Thyroid gland (tissue), 4 donors: Measurements from ENCODE around the gene GNLY. TPM values are rescaled to one million over a fixed set of nuclear protein-coding genes. Genes with fewer than 3 reads are reported as not detected.

ENCODE experiments used
- DNase-seq, 2 donors: peaks; one replicate each; pipeline ENCODE4 v3.0.0-alpha.2; 2019
- H3K27ac ChIP-seq, 3 donors: fragments of 200-600 bp; sonication (generic); 1 replicate in 2 of 3; 2 replicates in 1 of 3; pipeline ENCODE4 v1.5.1; 2016 to 2019; ENCODE audit warnings: mild to moderate bottlenecking in 1 of 3, moderate library complexity in 1 of 3
- H3K27me3 ChIP-seq: fragments of 200-600 bp; sonication (generic); one replicate; pipeline ENCODE4 v1.5.1; 2019
- H3K36me3 ChIP-seq, 2 donors: fragments of 200-600 bp; sonication (generic); one replicate each; pipeline ENCODE4 v1.5.1; 2016 to 2019
- H3K4me1 ChIP-seq, 2 donors: fragments of 200-600 bp; sonication (generic); one replicate each; pipeline ENCODE4 v1.5.1; 2017 to 2019
- H3K4me3 ChIP-seq, 3 donors: fragments of 200-600 bp; sonication (generic); replicated peaks in 1 of 3; 1 replicate in 2 of 3; 2 replicates in 1 of 3; pipeline ENCODE4 v1.5.1; 2016; ENCODE audit warnings: mild to moderate bottlenecking in 1 of 3
- H3K9me3 ChIP-seq: fragments of 200-600 bp; sonication (generic); one replicate; pipeline ENCODE4 v1.5.1; 2017
- CTCF ChIP-seq, 6 experiments: fragments of 200-600 bp in 3 of 6; fragments of 450-650 bp in 3 of 6; sonication (generic) in 3 of 6; IDR thresholded peaks; one replicate each; pipeline ENCODE4 v1.5.1; 2016 to 2019; ENCODE audit warnings: antibody characterized with exemption in 6 of 6, mild to moderate bottlenecking in 2 of 6, inconsistent platforms in 1 of 6, moderate library complexity in 1 of 6
- POLR2A ChIP-seq, 2 donors: fragments of 450-650 bp; IDR thresholded peaks; one replicate each; pipeline ENCODE4 v1.6.1; 2017; ENCODE audit warnings: antibody characterized with exemption in 2 of 2, mild to moderate bottlenecking in 2 of 2, moderate library complexity in 1 of 2
- WGBS, 2 donors: methylation state at CpG; one replicate each; pipeline ENCODE4 v1.1.5; 2017; 5-methylcytosine and 5-hydroxymethylcytosine counted together
- intact Hi-C: fragments of 100-400 bp; cut with DNase I; formaldehyde crosslinking; loops from one replicate; pipeline ENCODE4 v1.15.1; 2023
- total RNA-seq, 4 donors: library from RNA; depleted of rRNA; stranded (reverse); fragments of >200 nt; gene quantifications; one replicate each; pipeline ENCODE4 v1.2.3, GENCODE V29; 2016

GNLY gene
- total RNA-seq, 4 donors from 2014 or later, result 0.22 to 3.6 (median 0.63) TPM; not detected in 1

- peak overlapping the region; percentile 54 to 100 (median 99) for H3K27ac ChIP-seq
- H3K4me1 ChIP-seq, result peaks cover 26 to 70% of the 10 kb centered on the region in 2 donors
- H3K27me3 ChIP-seq, result no peaks in the 10 kb centered on the region
- no peak overlapping the region for H3K4me3 ChIP-seq
- intact Hi-C loops, result no loop called here
- 91% methylated on average over 7 of the region's 7 CpGs for WGBS, 2 donors
- H3K36me3 ChIP-seq, result no peaks in the 10 kb centered on the region
- no peak for TF ChIP-seq CTCF (IDR thresholded peaks at IDR 0.05)
- no peak for TF ChIP-seq POLR2A (IDR thresholded peaks at IDR 0.05)
- H3K9me3 ChIP-seq, result no peaks in the 10 kb centered on the region
- no peak for DNase-seq
These were observed 42.5 kb downstream of the GNLY start for GRCh38 chr2:85736456-85737355.

DNA sequence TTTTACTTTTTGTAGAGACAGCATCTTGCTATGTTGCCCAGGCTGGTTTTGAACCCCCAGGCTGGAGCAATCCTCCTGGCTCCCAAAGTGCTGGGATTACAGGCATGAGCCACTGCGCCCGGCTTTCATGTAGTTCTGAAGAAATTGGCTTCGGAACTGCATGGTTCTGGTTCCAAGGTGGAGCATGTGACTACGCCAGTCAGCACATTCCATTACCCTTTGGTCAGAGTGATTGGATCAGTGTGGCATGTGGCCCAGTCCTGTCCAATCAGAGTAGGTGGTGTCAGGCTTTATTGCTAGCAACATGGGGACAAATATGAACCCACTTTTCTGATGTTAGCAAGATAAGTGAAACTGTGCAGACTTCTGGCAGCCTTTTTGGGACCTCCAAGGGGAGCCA is 43.3 kb downstream of the GNLY start:
- DNase-seq, result peak; percentile 59 to 68
- WGBS, 2 donors, result 56 to 75% methylated on average over 4 of the region's 4 CpGs
- TF ChIP-seq POLR2A (IDR thresholded peaks at IDR 0.05), result peak in 1 of 2 donors; percentile 50
- TF ChIP-seq CTCF (IDR thresholded peaks at IDR 0.05), result no peak
- no peak overlapping the region for H3K4me3 ChIP-seq
- H3K36me3 ChIP-seq, result no peaks in the 10 kb centered on the region
- no peaks in the 10 kb centered on the region for H3K27me3 ChIP-seq
- intact Hi-C loops, result no loop called here
- H3K9me3 ChIP-seq, result no peaks in the 10 kb centered on the region
- peaks cover 32 to 72% of the 10 kb centered on the region in 2 donors for H3K4me1 ChIP-seq
- peak overlapping the region; percentile 54 to 100 (median 99) for H3K27ac ChIP-seq

GRCh38 chr2:85737961-85738360 is 43.8 kb downstream of the GNLY start:
- WGBS, 2 donors, result 81 to 83% methylated on average over 4 of the region's 4 CpGs
- Histone ChIP-seq H3K4me3 (no peak overlapping the region), H3K27me3 (no peaks in the 10 kb centered on the region), H3K9me3 (no peaks in the 10 kb centered on the region), H3K27ac (peak overlapping the region; percentile 54 to 100 (median 99)), H3K4me1 (peaks cover 36 to 71% of the 10 kb centered on the region in 2 donors), H3K36me3 (no peaks in the 10 kb centered on the region)
- TF ChIP-seq CTCF (IDR thresholded peaks at IDR 0.05) (no peak), POLR2A (IDR thresholded peaks at IDR 0.05) (no peak)
- intact Hi-C loops, result no loop called here
- DNase-seq, result no peak

- no peak overlapping the region for H3K4me3 ChIP-seq
- H3K4me1 ChIP-seq, result peaks cover 58 to 78% of the 10 kb centered on the region in 2 donors
- intact Hi-C loops, result no loop called here
- 80 to 86% methylated on average over 4 of the region's 4 CpGs for WGBS, 2 donors
- H3K27ac ChIP-seq, result peak overlapping the region; percentile 99 to 100 (median 99)
- no peak for DNase-seq
- no peak for TF ChIP-seq CTCF (IDR thresholded peaks at IDR 0.05)
- H3K9me3 ChIP-seq, result no peaks in the 10 kb centered on the region
- H3K27me3 ChIP-seq, result no peaks in the 10 kb centered on the region
- no peaks in the 10 kb centered on the region for H3K36me3 ChIP-seq
These were observed 46.0 kb downstream of the GNLY start for GRCh38 chr2:85740193-85740592.

DNA sequence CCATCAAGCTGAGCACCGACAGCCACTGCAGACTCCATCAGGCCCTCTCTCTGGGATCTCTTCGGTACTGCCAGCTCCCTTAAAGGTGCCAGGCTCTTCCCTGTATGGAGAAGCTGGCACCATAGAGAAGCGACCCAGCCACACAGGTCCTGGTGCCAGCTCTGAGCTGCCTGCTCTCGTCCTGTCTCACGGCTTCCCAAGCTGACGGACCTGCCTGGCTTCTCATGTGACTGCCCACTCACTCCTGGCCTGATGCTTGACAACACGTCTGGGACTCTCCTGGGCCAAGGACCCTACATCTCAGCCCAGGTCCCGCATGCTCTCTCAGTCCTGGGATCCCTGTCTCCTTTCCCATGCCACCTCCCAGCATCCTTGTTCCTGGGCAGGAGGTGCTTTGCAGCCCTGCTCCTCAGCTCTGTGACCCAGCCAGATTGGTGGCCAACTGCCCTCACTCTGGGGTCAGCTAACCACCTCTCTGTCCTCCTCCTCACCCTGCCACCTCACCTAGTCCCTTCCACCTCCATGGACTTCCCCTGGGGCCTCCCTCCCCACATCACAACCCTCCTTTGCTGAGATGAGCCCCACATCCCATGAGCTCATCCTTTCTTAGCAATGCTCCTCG is 47.2 kb downstream of the GNLY start:
- peak overlapping the region; percentile 99 to 100 (median 99) for H3K27ac ChIP-seq
- no peaks in the 10 kb centered on the region for H3K36me3 ChIP-seq
- intact Hi-C loops, result no loop called here
- peaks cover 69 to 88% of the 10 kb centered on the region in 2 donors for H3K4me1 ChIP-seq
- DNase-seq, result peak; percentile 78 to 80
- WGBS, 2 donors, result 55 to 64% methylated on average over 9 of the region's 9 CpGs
- H3K9me3 ChIP-seq, result no peaks in the 10 kb centered on the region
- no peaks in the 10 kb centered on the region for H3K27me3 ChIP-seq
- no peak overlapping the region for H3K4me3 ChIP-seq
- TF ChIP-seq CTCF (IDR thresholded peaks at IDR 0.05) (no peak), POLR2A (IDR thresholded peaks at IDR 0.05) (peak in 1 of 2 donors; percentile 59)
